Activated T-cell treated with anti-CD3 and anti-CD28 coated beads, Interleukin-2, amount 50 U/mL, for 24 hours (primary cell): ENCODE results near the gene AMT.
A peak's percentile ranks its signal among the peaks of the same experiment; 100 is the strongest.
"Not testable (repeated sequence)": the region's sequence is repeated elsewhere in the genome, so short reads cannot be mapped to it uniquely, and the experiment has no call there.

ENCODE experiments used
- DNase-seq: peaks from one replicate; pipeline ENCODE4 v3.0.0-alpha.2; 2020
- H3K27ac Mint-ChIP-seq: 2 replicates; pipeline ENCODE4 v1.8.0; 2020; ENCODE audit warnings: mild to moderate bottlenecking, mixed read lengths
- H3K27me3 Mint-ChIP-seq: 2 replicates; pipeline ENCODE4 v1.8.0; 2020; ENCODE audit warnings: mixed read lengths
- H3K36me3 Mint-ChIP-seq: 2 replicates; pipeline ENCODE4 v1.8.0; 2020; ENCODE audit warnings: low read depth, mixed read lengths
- H3K4me1 Mint-ChIP-seq: 2 replicates; pipeline ENCODE4 v1.8.0; 2020; ENCODE audit warnings: low read depth, mixed read lengths
- H3K4me3 Mint-ChIP-seq: 2 replicates; pipeline ENCODE4 v1.8.0; 2020; ENCODE audit warnings: mild to moderate bottlenecking, moderate library complexity, mixed read lengths
- H3K9me3 Mint-ChIP-seq: 2 replicates; pipeline ENCODE4 v1.8.0; 2020; ENCODE audit warnings: mixed read lengths

The AMT gene

GRCh38 chr3:49411968-49412631 is 10.2 kb downstream of the AMT start, which contains the start of the genes RHOA and TCTA:
RHOA (minus strand) TSS chr3:49411976; CDS start chr3:49375589, 36,387 bp downstream.
TCTA (plus strand) TSS chr3:49412423; CDS start chr3:49412427, 4 bp downstream.
- no peaks in the 10 kb centered on the region for H3K27me3 Mint-ChIP-seq
- peaks cover 73% of the 10 kb centered on the region for H3K36me3 Mint-ChIP-seq
- DNase-seq = peak; percentile 98
- peak within 1 kb of the TSS; percentile 96 for H3K27ac Mint-ChIP-seq
- peak within 1 kb of the TSS; percentile 92 for H3K4me3 Mint-ChIP-seq
- peaks cover 67% of the 10 kb centered on the region for H3K4me1 Mint-ChIP-seq
- H3K9me3 Mint-ChIP-seq = no peaks in the 10 kb centered on the region

- Mint-ChIP-seq H3K4me1 (peaks cover 66% of the 10 kb centered on the region), H3K36me3 (peaks cover 71% of the 10 kb centered on the region), H3K27ac (peak overlapping the region; percentile 96), H3K4me3 (peak overlapping the region; percentile 92), H3K27me3 (no peaks in the 10 kb centered on the region), H3K9me3 (no peaks in the 10 kb centered on the region)
- DNase-seq = no peak
Observed at GRCh38 chr3:49411535-49411967, 10.7 kb downstream of the AMT start.

- H3K9me3 Mint-ChIP-seq = no peaks in the 10 kb centered on the region
- H3K27me3 Mint-ChIP-seq = no peaks in the 10 kb centered on the region
- H3K4me3 Mint-ChIP-seq = peak overlapping the region; percentile 92
- no peak for DNase-seq
- peak overlapping the region; percentile 96 for H3K27ac Mint-ChIP-seq
- H3K36me3 Mint-ChIP-seq = peaks cover 70% of the 10 kb centered on the region
- H3K4me1 Mint-ChIP-seq = peaks cover 66% of the 10 kb centered on the region
Observed at GRCh38 chr3:49410846-49411534, 11.3 kb downstream of the AMT start.

GRCh38 chr3:49410066-49410845 is 12.0 kb downstream of the AMT start:
- peak overlapping the region; percentile 96 for H3K27ac Mint-ChIP-seq
- H3K4me1 Mint-ChIP-seq = peaks cover 67% of the 10 kb centered on the region
- no peaks in the 10 kb centered on the region for H3K27me3 Mint-ChIP-seq
- peaks cover 70% of the 10 kb centered on the region for H3K36me3 Mint-ChIP-seq
- peak overlapping the region; percentile 92 for H3K4me3 Mint-ChIP-seq
- no peaks in the 10 kb centered on the region for H3K9me3 Mint-ChIP-seq
- no peak for DNase-seq

GRCh38 chr3:49406571-49407565 is 15.4 kb downstream of the AMT start:
- peaks cover 69% of the 10 kb centered on the region for H3K36me3 Mint-ChIP-seq

GRCh38 chr3:49405570-49405969 is 16.7 kb downstream of the AMT start:
- Mint-ChIP-seq H3K36me3 (peaks cover 72% of the 10 kb centered on the region), H3K27ac (peak overlapping the region; percentile 91), H3K4me1 (peaks cover 66% of the 10 kb centered on the region)
- not testable (repeated sequence) for H3K4me3 Mint-ChIP-seq, H3K9me3 Mint-ChIP-seq, H3K27me3 Mint-ChIP-seq, DNase-seq

More at GRCh38 chr3:49406571-49407565, 15.4 kb downstream of the AMT start:
- H3K4me3 Mint-ChIP-seq = peak overlapping the region; percentile 28
- no peaks in the 10 kb centered on the region for H3K27me3 Mint-ChIP-seq
- H3K9me3 Mint-ChIP-seq = no peaks in the 10 kb centered on the region
- H3K4me1 Mint-ChIP-seq = peaks cover 56% of the 10 kb centered on the region
- peak overlapping the region; percentile 91 for H3K27ac Mint-ChIP-seq
- no peak for DNase-seq

GRCh38 chr3:49403891-49404290 is 18.4 kb downstream of the AMT start:
- no peak for DNase-seq
- Mint-ChIP-seq H3K36me3 (peaks cover 72% of the 10 kb centered on the region), H3K4me1 (peaks cover 67% of the 10 kb centered on the region), H3K9me3 (no peaks in the 10 kb centered on the region), H3K4me3 (no peak overlapping the region), H3K27me3 (no peaks in the 10 kb centered on the region), H3K27ac (peak overlapping the region; percentile 40)

GRCh38 chr3:49401766-49402165 is 20.5 kb downstream of the AMT start:
- DNase-seq = no peak
- Mint-ChIP-seq H3K4me1 (peaks cover 65% of the 10 kb centered on the region), H3K27ac (peak overlapping the region; percentile 81), H3K36me3 (peaks cover 78% of the 10 kb centered on the region), H3K4me3 (no peak overlapping the region), H3K9me3 (no peaks in the 10 kb centered on the region), H3K27me3 (no peaks in the 10 kb centered on the region)

GRCh38 chr3:49399461-49399860 is 22.8 kb downstream of the AMT start:
- peaks cover 66% of the 10 kb centered on the region for H3K4me1 Mint-ChIP-seq
- no peaks in the 10 kb centered on the region for H3K27me3 Mint-ChIP-seq
- H3K36me3 Mint-ChIP-seq = peaks cover 83% of the 10 kb centered on the region
- peak overlapping the region; percentile 86 for H3K27ac Mint-ChIP-seq
- no peak for DNase-seq
- H3K4me3 Mint-ChIP-seq = no peak overlapping the region
- no peaks in the 10 kb centered on the region for H3K9me3 Mint-ChIP-seq

- Mint-ChIP-seq H3K9me3 (no peaks in the 10 kb centered on the region), H3K36me3 (peaks cover 80% of the 10 kb centered on the region), H3K27me3 (no peaks in the 10 kb centered on the region), H3K4me1 (peaks cover 73% of the 10 kb centered on the region), H3K4me3 (no peak overlapping the region), H3K27ac (peak overlapping the region; percentile 8)
- DNase-seq = no peak
Observed at GRCh38 chr3:49397470-49397869, 24.8 kb downstream of the AMT start.

- H3K27me3 Mint-ChIP-seq, H3K4me3 Mint-ChIP-seq, H3K9me3 Mint-ChIP-seq, H3K27ac Mint-ChIP-seq, DNase-seq: not testable (repeated sequence)
- Mint-ChIP-seq H3K4me1 (peaks cover 65% of the 10 kb centered on the region), H3K36me3 (peaks cover 74% of the 10 kb centered on the region)
Observed at GRCh38 chr3:49391310-49391709, 31.0 kb downstream of the AMT start.

GRCh38 chr3:49389297-49389696 is 33.0 kb downstream of the AMT start:
- Mint-ChIP-seq H3K4me1 (peaks cover 62% of the 10 kb centered on the region), H3K9me3 (no peaks in the 10 kb centered on the region), H3K27me3 (no peaks in the 10 kb centered on the region), H3K36me3 (peaks cover 64% of the 10 kb centered on the region), H3K27ac (no peak overlapping the region), H3K4me3 (no peak overlapping the region)
- DNase-seq = no peak

- H3K27ac Mint-ChIP-seq = peak overlapping the region; percentile 63
Observed at GRCh38 chr3:49388289-49388820, 33.9 kb downstream of the AMT start.

More at GRCh38 chr3:49388289-49388820, 33.9 kb downstream of the AMT start:
- DNase-seq = no peak
- Mint-ChIP-seq H3K36me3 (peaks cover 64% of the 10 kb centered on the region), H3K4me3 (no peak overlapping the region), H3K9me3 (no peaks in the 10 kb centered on the region), H3K27me3 (no peaks in the 10 kb centered on the region), H3K4me1 (peaks cover 66% of the 10 kb centered on the region)
